H9 (cell line): ENCODE results near the gene ZNF57. TPM values are rescaled to one million over a fixed set of nuclear protein-coding genes. Genes with fewer than 3 reads are reported as not detected.

Experiments used
- DNase-seq: peaks from one replicate; pipeline ENCODE4 v3.0.0-alpha.2; 2017
- H2AFZ ChIP-seq: one replicate; pipeline ENCODE4 v1.6.1; 2013; ENCODE audit warnings: mild to moderate bottlenecking, low read length, control low read depth, moderate library complexity
- H2AK5ac ChIP-seq: 2 replicates; pipeline ENCODE4 v1.6.1; 2013; ENCODE audit warnings: low read length, control low read depth, mixed read lengths; ENCODE audit not compliant: insufficient read length
- H2BK120ac ChIP-seq: one replicate; pipeline ENCODE4 v1.6.1; 2013; ENCODE audit warnings: low read depth, mild to moderate bottlenecking, low read length, control low read depth, inconsistent platforms; ENCODE audit not compliant: poor library complexity, severe bottlenecking
- H2BK12ac ChIP-seq: 2 replicates; pipeline ENCODE4 v1.6.1; 2013; ENCODE audit warnings: low read length, control low read depth, mixed read lengths, low read depth; ENCODE audit not compliant: insufficient read length
- H2BK15ac ChIP-seq: 2 replicates; pipeline ENCODE4 v1.6.1; 2013; ENCODE audit warnings: low read depth, low read length, control low read depth
- H2BK20ac ChIP-seq: one replicate; pipeline ENCODE4 v1.6.1; 2013; ENCODE audit warnings: low read depth, mild to moderate bottlenecking, low read length, control low read depth, inconsistent platforms; ENCODE audit not compliant: poor library complexity, severe bottlenecking
- H2BK5ac ChIP-seq: 2 replicates; pipeline ENCODE4 v1.6.1; 2013; ENCODE audit warnings: low read length, control low read depth, mixed read lengths; ENCODE audit not compliant: insufficient read length
- H3K14ac ChIP-seq: 2 replicates; pipeline ENCODE4 v1.6.1; 2013; ENCODE audit warnings: low read length, control low read depth; ENCODE audit not compliant: insufficient read depth
- H3K18ac ChIP-seq: 2 replicates; pipeline ENCODE4 v1.6.1; 2013; ENCODE audit warnings: low read depth, mild to moderate bottlenecking, mixed read lengths, low read length, control low read depth; ENCODE audit not compliant: insufficient read length
- H3K23ac ChIP-seq: 2 replicates; pipeline ENCODE4 v1.6.1; 2013; ENCODE audit warnings: low read length, control low read depth, mixed read lengths, low read depth; ENCODE audit not compliant: insufficient read length
- H3K23me2 ChIP-seq: 2 replicates; pipeline ENCODE4 v1.6.1; 2013; ENCODE audit warnings: low read depth, mild to moderate bottlenecking, mixed read lengths, low read length, control low read depth; ENCODE audit not compliant: insufficient read length, poor library complexity, severe bottlenecking
- H3K27ac ChIP-seq: 2 replicates; pipeline ENCODE4 v1.5.1; 2013; ENCODE audit warnings: low read length, control low read depth, mixed read lengths, low read depth; ENCODE audit not compliant: insufficient read length
- H3K27me3 ChIP-seq: 2 replicates; pipeline ENCODE4 v1.6.1; 2013; ENCODE audit warnings: low read length, control low read depth, inconsistent platforms; ENCODE audit not compliant: insufficient read depth
- H3K4ac ChIP-seq: 2 replicates; pipeline ENCODE4 v1.6.1; 2013; ENCODE audit warnings: low read depth, mild to moderate bottlenecking, control low read depth, inconsistent platforms, low read length, moderate library complexity
- H3K4me1 ChIP-seq: 2 replicates; pipeline ENCODE4 v1.6.1; 2013; ENCODE audit warnings: low read length, control low read depth, inconsistent platforms; ENCODE audit not compliant: insufficient read depth
- H3K4me2 ChIP-seq: 2 replicates; pipeline ENCODE4 v1.6.1; 2013; ENCODE audit warnings: low read length, control low read depth, mixed read lengths; ENCODE audit not compliant: insufficient read length, insufficient read depth
- H3K56ac ChIP-seq: 2 replicates; pipeline ENCODE4 v1.6.1; 2013; ENCODE audit warnings: low read depth, mild to moderate bottlenecking, mixed read lengths, low read length, control low read depth; ENCODE audit not compliant: insufficient read length
- H3K79me1 ChIP-seq: 2 replicates; pipeline ENCODE4 v1.6.1; 2013; ENCODE audit warnings: low read depth, mild to moderate bottlenecking, moderate library complexity, low read length, control low read depth, inconsistent platforms; ENCODE audit not compliant: insufficient read depth, poor library complexity, severe bottlenecking
- H3K79me2 ChIP-seq: 2 replicates; pipeline ENCODE4 v1.6.1; 2013; ENCODE audit warnings: low read length, control low read depth, inconsistent platforms; ENCODE audit not compliant: insufficient read depth
- H3K9ac ChIP-seq: 2 replicates; pipeline ENCODE4 v1.6.1; 2013; ENCODE audit warnings: low read length, control low read depth, mixed read lengths; ENCODE audit not compliant: insufficient read length; ENCODE audit errors: extremely low read depth
- H3K9me3 ChIP-seq: one replicate; pipeline ENCODE4 v1.6.1; 2013; ENCODE audit warnings: low read depth, low read length, inconsistent platforms; ENCODE audit not compliant: control insufficient read depth
- H3T11ph ChIP-seq: one replicate; pipeline ENCODE4 v1.6.1; 2013; ENCODE audit warnings: mild to moderate bottlenecking, low read length, control low read depth, inconsistent platforms
- H4K20me1 ChIP-seq: one replicate; pipeline ENCODE4 v1.6.1; 2013; ENCODE audit not compliant: control insufficient read depth, insufficient read length, insufficient read depth
- H4K5ac ChIP-seq: 2 replicates; pipeline ENCODE4 v1.6.1; 2013; ENCODE audit warnings: low read depth, mild to moderate bottlenecking, mixed read lengths, low read length, control low read depth; ENCODE audit not compliant: insufficient read length
- H4K8ac ChIP-seq: replicated peaks from 2 replicates; pipeline ENCODE4 v1.6.1; 2013; ENCODE audit warnings: low read length, control low read depth, mixed read lengths, low read depth; ENCODE audit not compliant: insufficient read length
- H4K91ac ChIP-seq: 2 replicates; pipeline ENCODE4 v1.6.1; 2013; ENCODE audit warnings: low read depth, mild to moderate bottlenecking, moderate library complexity, mixed read lengths, low read length, control low read depth; ENCODE audit not compliant: insufficient read length
- H3K27ac Mint-ChIP-seq, 3 experiments: 2 replicates in 2 of 3; 3 replicates in 1 of 3; pipeline ENCODE4 v1.8.0; 2020 to 2021; ENCODE audit warnings: mixed read lengths in 3 of 3, mild to moderate bottlenecking in 1 of 3, moderate library complexity in 1 of 3
- H3K27me3 Mint-ChIP-seq: 2 replicates; pipeline ENCODE4 v1.8.0; 2021; ENCODE audit warnings: low read depth, mild to moderate bottlenecking, moderate library complexity, mixed read lengths
- H3K36me3 Mint-ChIP-seq, 3 experiments: 2 replicates in 2 of 3; 3 replicates in 1 of 3; pipeline ENCODE4 v1.8.0; 2020 to 2021; ENCODE audit warnings: low read depth in 3 of 3, mixed read lengths in 3 of 3; ENCODE audit not compliant: insufficient read depth in 1 of 3
- H3K4me1 Mint-ChIP-seq, 2 experiments: 2 replicates each; pipeline ENCODE4 v1.8.0; 2020; ENCODE audit warnings: mixed read lengths in 2 of 2
- H3K4me3 Mint-ChIP-seq, 2 experiments: 2 replicates in 1 of 2; 3 replicates in 1 of 2; pipeline ENCODE4 v1.8.0; 2020 to 2021; ENCODE audit warnings: mild to moderate bottlenecking in 2 of 2, mixed read lengths in 2 of 2, moderate library complexity in 1 of 2
- H3K9me3 Mint-ChIP-seq, 2 experiments: 2 replicates in 1 of 2; 3 replicates in 1 of 2; pipeline ENCODE4 v1.8.0; 2020; ENCODE audit warnings: mild to moderate bottlenecking in 2 of 2, mixed read lengths in 2 of 2, moderate library complexity in 1 of 2
- CTCF ChIP-seq: fragments of 200-600 bp; sonication (generic); conservative IDR thresholded peaks from 3 replicates; pipeline ENCODE4 v1.8.0; 2021; ENCODE audit warnings: antibody characterized with exemption, mild to moderate bottlenecking
- WGBS: extraction: QIAGEN DNeasy Blood & Tissue Kit; methylation state at CpG from one replicate; pipeline ENCODE4 v1.1.7; 2013; ENCODE audit warnings: missing lambda C conversion rate, low lambda C conversion rate, mixed read lengths; ENCODE audit not compliant: insufficient read length; ENCODE audit errors: extremely low coverage; 5-methylcytosine and 5-hydroxymethylcytosine counted together
- total RNA-seq: library from RNA; stranded (reverse); gene quantifications from 2 replicates; pipeline ENCODE4 v1.2.1, GENCODE V29; 2021

The ZNF57 gene
- total RNA-seq, 1 experiment from 2014 or later = 7.8 TPM

- no peak within 1 kb of the TSS for H3K4ac ChIP-seq
- no peak within 1 kb of the TSS for H2BK15ac ChIP-seq
- no peak within 1 kb of the TSS for H2BK5ac ChIP-seq
- no peak for DNase-seq
- H2AK5ac ChIP-seq = no peak within 1 kb of the TSS
- H3K4me1 ChIP-seq = no peaks in the 10 kb centered on the region
- H3K9ac ChIP-seq = no peak within 1 kb of the TSS
- H4K20me1 ChIP-seq = no peaks in the 10 kb centered on the region
- H3T11ph ChIP-seq = no peak within 1 kb of the TSS
- no peak for TF ChIP-seq CTCF
- no peak within 1 kb of the TSS for H2BK120ac ChIP-seq
- H3K23ac ChIP-seq = no peak within 1 kb of the TSS
- H3K4me3 Mint-ChIP-seq = no peak within 1 kb of the TSS
- H3K56ac ChIP-seq = no peak within 1 kb of the TSS
- H3K79me2 ChIP-seq = no peaks in the 10 kb centered on the region
- no peak within 1 kb of the TSS for H4K5ac ChIP-seq
- H3K27ac Mint-ChIP-seq = peak within 1 kb of the TSS in 1 of 3 experiments; percentile 22; a peak in 1 of 7 replicates
- no peak within 1 kb of the TSS for H2BK12ac ChIP-seq
- H3K4me2 ChIP-seq = no peak within 1 kb of the TSS
- WGBS = no CpG with 5 or more reads among the region's 36 CpGs
- no peaks in the 10 kb centered on the region for H3K4me1 Mint-ChIP-seq
- H4K91ac ChIP-seq = no peak within 1 kb of the TSS
- no peak within 1 kb of the TSS for H4K8ac ChIP-seq
- H3K23me2 ChIP-seq = no peaks in the 10 kb centered on the region
- H3K79me1 ChIP-seq = no peaks in the 10 kb centered on the region
- no peak within 1 kb of the TSS for H2AFZ ChIP-seq
- no peak within 1 kb of the TSS for H3K14ac ChIP-seq
- H3K27me3 Mint-ChIP-seq = peaks cover 19% of the 10 kb centered on the region
- H3K36me3 Mint-ChIP-seq = peaks cover 13 to 21% (median 17%) of the 10 kb centered on the region in 3 experiments
- no peak within 1 kb of the TSS for H2BK20ac ChIP-seq
- no peak within 1 kb of the TSS for H3K27ac ChIP-seq
- H3K9me3 ChIP-seq = peaks cover 15% of the 10 kb centered on the region
- H3K27me3 ChIP-seq = no peaks in the 10 kb centered on the region
- peaks cover 76 to 81% of the 10 kb centered on the region in 2 experiments for H3K9me3 Mint-ChIP-seq
- no peak within 1 kb of the TSS for H3K18ac ChIP-seq
Measured at GRCh38 chr19:2867025-2867991, 33.4 kb upstream of the ZNF57 start, which contains the start of gene ZNF556. ZNF556 (plus strand) TSS chr19:2867335; CDS start chr19:2867422, 87 bp downstream.
